ENCODE data around the gene SBNO2.

SBNO2 gene

DNA sequence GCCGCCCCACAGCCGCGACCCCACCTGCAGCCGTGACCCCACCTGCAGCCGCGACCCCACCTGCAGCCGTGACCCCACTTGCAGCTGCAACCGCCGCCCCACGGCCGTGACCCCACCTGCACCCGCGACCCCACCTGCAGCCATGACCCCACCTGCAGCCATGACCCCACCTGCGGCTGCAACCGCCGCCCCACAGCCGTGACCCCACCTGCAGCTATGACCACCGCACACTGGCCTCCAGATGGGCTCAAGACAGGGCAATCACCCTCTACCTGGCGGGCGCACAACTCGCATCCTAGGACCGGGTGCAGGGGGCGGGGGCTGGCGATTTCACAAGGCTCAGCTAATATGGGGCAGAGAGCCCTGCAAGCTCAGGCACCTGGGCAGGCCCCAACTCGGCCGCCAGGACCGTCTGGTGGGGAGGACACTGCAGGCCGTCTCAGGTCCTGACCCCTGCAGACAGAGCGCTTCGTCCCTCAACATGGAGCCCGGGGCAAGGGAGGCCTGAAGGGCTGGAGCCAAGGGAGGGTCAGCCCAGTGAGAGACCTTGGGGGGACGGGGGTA, 15.1 kb downstream of the SBNO2 start:
- peak overlapping the region in 1 of 2 donors; percentile 54 for H3K27ac Mint-ChIP-seq
- no peaks in the 10 kb centered on the region for H3K27me3 Mint-ChIP-seq
- H3K36me3 Mint-ChIP-seq (ENCODE audit: insufficient read depth): peaks cover 23% of the 10 kb centered on the region
- H3K9me3 Mint-ChIP-seq: no peaks in the 10 kb centered on the region
- H3K4me1 Mint-ChIP-seq (ENCODE audit: low read depth in 2 of 2): peaks cover 8 to 10% of the 10 kb centered on the region in 2 donors
- DNase-seq (no peak), ATAC-seq (replicated peaks) (no peak)
- H3K4me3 Mint-ChIP-seq: no peak overlapping the region

DNA sequence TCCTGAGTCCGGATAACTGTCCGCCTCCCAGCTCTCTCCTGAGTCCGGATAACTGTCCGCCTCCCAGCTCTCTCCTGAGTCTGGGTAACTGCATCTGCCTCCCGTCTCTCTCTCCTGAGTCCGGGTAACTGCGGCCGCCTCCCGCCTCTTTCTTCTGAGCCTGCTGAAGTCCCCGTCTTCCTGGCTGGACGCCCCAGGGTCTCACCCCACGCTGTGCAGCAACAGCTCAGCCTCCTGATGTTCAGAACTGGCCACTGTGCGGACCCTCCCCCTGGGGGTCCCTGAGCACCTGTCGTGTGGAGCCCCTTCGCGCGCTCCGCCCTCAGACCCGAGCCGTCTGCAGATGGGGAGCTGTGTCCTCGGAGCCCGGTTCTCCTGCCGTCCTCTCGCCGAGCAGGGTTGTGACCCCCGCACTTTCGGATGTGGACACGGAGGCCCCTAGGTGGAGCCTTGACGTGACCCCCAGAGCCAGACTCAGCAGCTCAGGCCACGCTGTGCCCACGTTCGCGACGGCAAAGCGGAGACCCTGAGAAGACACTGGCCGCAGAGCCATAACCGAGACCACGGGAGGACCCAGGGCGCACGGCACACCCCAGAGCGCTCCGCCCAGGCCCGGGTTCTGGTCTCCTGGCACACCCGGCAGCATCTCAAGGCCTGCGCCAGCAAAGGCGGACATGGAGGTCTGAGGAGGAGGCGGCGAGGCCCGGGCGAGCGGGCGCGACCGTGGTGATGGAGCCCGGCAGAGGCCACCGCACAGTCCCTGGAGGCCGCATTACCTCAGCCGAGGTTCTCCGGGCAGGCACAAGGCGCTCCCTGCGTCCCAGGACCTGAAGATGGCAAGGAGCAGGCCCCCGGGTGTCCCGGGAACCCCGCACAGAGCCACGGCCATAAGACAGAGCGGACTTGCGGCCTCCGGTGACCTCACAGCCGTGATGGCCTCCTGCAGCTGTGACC, 15.9 kb downstream of the SBNO2 start:
- DNase-seq (no peak), ATAC-seq (replicated peaks) (no peak)
- Mint-ChIP-seq H3K9me3 (no peaks in the 10 kb centered on the region), H3K36me3 (ENCODE audit: insufficient read depth) (peaks cover 30% of the 10 kb centered on the region), H3K4me1 (ENCODE audit: low read depth in 2 of 2) (peaks cover 8 to 10% of the 10 kb centered on the region in 2 donors), H3K4me3 (no peak overlapping the region), H3K27me3 (no peaks in the 10 kb centered on the region), H3K27ac (no peak overlapping the region)

DNA sequence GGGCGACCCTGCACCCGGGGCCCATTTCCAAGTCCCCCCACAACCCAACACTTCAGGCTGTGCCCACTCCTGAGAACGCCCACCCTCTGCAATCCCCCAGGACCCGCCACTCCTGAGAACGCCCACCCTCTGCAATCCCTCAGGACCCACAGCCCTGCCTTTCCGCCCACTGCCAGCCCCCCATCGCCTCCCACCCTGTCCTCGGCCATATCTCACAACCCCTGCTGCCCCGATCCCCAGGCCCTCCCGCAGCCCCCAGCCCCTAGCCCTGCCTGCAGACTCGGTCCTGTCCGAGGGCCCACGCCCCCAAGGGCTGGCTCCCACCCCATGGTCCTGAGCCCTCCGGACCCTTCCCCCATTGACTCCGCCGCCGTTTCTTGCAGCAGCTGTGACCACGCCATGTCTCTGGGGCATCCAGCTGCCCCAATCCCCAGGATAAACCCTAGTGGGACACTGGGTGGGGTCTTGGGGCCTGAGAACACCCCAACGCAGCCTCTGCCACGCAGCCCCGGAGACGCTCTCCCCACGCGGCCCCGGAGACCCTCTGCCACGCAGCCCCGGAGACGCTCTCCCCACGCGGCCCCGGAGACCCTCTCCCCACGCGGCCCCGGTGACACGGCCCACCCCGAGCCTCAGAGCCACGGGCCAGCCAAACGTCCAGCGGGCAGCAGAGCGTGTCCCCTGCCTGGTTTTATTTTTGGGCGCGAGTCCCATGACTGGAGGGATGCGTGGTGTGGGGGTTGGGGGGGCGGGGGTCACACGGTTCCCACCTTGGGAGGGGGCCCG, 17.0 kb downstream of the SBNO2 start:
- Mint-ChIP-seq H3K27me3 (no peaks in the 10 kb centered on the region), H3K9me3 (no peaks in the 10 kb centered on the region), H3K27ac (peak overlapping the region in 1 of 2 donors; percentile 44), H3K4me3 (no peak overlapping the region), H3K4me1 (ENCODE audit: low read depth in 2 of 2) (peaks cover 3 to 4% of the 10 kb centered on the region in 2 donors), H3K36me3 (ENCODE audit: insufficient read depth) (peaks cover 31% of the 10 kb centered on the region)
- DNase-seq: no peak
- ATAC-seq (replicated peaks): no peak

DNA sequence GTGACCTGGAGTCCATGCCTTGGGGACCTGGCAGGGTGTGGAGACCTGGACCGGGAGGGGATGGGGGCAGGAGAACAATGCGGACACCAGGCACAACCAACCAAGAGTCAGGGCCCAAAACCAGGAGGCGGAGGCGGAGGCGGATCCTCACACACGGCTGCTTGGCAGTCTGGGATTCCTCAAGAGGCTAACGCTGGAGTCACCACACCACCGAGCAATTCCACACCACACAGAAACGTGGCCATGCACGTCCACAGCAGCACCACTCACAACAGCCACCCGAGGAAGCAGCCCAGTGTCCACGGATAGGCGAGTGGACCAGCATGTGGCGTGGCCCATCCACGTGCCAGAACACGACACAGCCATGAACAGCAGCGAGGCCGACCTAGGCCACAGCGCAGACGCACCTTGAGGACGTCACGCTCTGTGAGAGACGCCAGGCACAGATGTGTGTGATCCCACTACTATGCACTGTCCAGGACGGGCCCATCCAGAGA, 17.7 kb downstream of the SBNO2 start:
- peaks cover 33% of the 10 kb centered on the region for H3K36me3 Mint-ChIP-seq (ENCODE audit: insufficient read depth)
- no peak for DNase-seq
- H3K27me3 Mint-ChIP-seq: no peaks in the 10 kb centered on the region
- H3K4me3 Mint-ChIP-seq: no peak overlapping the region
- ATAC-seq (replicated peaks): no peak
- H3K4me1 Mint-ChIP-seq (ENCODE audit: low read depth in 2 of 2): peaks cover 3 to 4% of the 10 kb centered on the region in 2 donors
- no peaks in the 10 kb centered on the region for H3K9me3 Mint-ChIP-seq
- peak overlapping the region in 1 of 2 donors; percentile 44 for H3K27ac Mint-ChIP-seq

DNA sequence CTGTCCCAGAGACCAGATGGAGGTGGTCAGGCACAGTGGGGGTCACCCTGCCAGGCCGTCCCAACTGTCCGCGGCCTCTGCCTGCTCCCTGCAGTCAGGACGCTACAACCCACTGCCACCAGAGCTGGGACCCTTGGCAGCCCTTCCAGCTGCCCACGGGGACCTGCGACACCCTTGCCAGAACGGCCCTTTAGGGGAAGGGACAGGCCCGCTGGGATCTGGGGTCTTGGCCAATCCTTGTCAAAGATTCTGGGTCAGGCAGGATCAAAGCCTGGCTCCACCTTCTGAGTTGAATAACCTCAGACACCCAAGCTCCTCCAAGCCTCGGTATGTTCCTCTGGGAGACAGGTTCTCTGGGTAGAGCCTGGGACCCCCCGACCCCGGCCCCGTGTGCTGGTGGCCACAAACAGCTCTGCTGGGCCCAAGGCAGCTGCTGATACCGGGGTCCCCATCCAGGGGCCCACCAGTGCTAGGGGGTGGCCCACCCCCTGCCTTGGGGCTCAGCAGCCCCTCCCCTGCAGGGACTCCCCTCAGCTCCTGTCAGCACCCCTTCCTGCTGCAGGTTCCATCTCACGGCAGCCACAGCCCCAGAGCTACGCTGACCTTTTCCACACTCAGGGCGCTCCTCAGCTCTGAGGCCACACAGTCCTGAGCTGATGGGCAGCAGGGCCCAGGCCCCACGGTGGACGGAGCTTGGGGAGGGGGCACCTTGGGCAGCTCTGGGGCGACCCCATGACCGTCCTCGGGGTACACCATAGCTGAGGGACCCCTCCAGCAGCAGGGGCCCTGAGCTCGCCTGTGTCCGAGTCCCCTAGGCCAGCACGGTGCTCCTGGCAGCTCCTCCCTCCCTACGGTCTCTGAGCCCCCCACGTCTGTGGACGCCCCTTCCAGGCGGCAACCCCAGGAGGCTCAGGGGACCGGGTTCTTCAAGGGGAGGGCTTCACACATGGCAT, 18.4 kb downstream of the SBNO2 start:
- Mint-ChIP-seq H3K9me3 (no peaks in the 10 kb centered on the region), H3K36me3 (ENCODE audit: insufficient read depth) (peaks cover 30% of the 10 kb centered on the region), H3K27me3 (no peaks in the 10 kb centered on the region), H3K27ac (no peak overlapping the region), H3K4me1 (ENCODE audit: low read depth in 2 of 2) (peaks cover 3 to 4% of the 10 kb centered on the region in 2 donors), H3K4me3 (no peak overlapping the region)
- no peak for DNase-seq
- no peak for ATAC-seq (replicated peaks)

DNA sequence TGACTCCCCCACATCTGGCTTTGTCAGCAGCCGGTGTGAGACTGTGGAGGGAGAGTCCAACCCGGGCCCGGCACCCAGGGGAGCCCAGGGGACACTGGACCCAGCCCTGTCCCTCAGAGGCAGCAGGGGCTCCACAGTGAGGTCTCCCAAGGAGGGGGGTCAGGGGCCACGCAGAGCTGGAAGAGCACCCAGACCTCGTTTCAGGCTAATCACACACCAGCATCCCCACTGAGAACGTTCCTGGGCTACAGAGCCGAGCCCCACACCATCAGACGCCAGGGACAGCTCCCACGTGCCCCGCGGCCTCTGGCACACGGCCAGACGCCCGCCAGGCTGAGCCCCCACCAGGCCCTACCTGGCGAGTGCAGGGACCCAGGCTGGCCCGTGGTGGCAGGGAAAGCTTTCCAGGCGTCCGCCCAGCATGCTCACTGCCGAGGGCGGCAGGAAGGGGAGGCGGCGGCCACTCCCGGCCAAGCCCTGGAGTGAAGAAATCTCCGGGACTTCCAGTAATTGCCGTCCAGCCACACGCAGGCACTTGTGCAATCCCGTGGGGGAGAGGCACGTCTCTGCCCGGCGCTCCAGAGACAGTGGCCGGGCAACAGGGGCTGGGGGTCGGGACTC, 19.2 kb downstream of the SBNO2 start:
- Mint-ChIP-seq H3K27ac (no peak overlapping the region), H3K9me3 (no peaks in the 10 kb centered on the region), H3K4me1 (ENCODE audit: low read depth in 2 of 2) (peaks cover 3 to 4% of the 10 kb centered on the region in 2 donors), H3K27me3 (no peaks in the 10 kb centered on the region), H3K4me3 (no peak overlapping the region), H3K36me3 (ENCODE audit: insufficient read depth) (peaks cover 24% of the 10 kb centered on the region)
- DNase-seq (no peak), ATAC-seq (replicated peaks) (no peak)

DNA sequence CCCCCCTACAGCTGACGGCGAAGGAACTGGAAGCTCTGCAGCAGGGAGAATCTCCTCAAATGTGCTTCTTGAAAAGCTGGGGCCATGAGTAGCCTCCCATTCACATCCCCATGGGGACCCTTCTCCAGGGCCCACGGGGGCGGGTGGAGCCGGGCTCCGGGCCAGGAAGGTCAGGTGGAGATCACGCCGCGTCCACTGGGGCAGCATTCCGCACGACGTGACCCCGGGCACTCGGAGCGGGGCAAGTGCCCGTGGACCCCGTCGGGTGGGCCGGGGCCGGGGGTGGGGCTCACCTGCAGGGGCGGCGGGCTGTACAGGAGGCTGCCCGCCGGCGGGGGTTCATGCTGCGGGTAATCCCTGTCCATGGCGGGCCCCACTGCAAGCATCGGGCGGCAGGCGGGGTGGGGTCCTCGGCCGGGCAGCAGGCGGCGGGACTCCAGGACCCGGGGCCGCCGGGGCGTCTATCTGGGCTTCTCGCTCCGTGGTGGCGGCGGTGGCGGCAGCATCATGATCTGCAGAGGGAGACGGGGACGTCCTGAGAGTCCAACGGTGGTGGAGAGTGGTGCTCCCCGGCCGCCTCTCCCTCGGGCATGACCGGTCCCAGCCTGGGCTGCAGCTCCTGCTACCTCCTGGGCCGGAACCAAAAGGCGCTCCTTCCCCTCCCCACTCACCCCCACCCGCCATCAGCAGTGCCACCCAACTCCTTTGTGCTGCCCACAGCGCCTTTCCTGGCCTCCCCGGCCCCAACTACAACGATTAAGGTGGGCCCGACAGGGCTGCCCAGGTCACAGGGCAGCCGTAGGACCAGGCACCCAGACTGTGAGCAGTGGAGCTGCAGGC, 20.0 kb downstream of the SBNO2 start:
- no peak for DNase-seq
- ATAC-seq (replicated peaks): no peak
- no peaks in the 10 kb centered on the region for H3K27me3 Mint-ChIP-seq
- H3K9me3 Mint-ChIP-seq: no peaks in the 10 kb centered on the region
- H3K4me1 Mint-ChIP-seq (ENCODE audit: low read depth in 2 of 2): peaks cover 3 to 4% of the 10 kb centered on the region in 2 donors
- H3K36me3 Mint-ChIP-seq (ENCODE audit: insufficient read depth): peaks cover 23% of the 10 kb centered on the region
- H3K27ac Mint-ChIP-seq: no peak overlapping the region
- no peak overlapping the region for H3K4me3 Mint-ChIP-seq

DNA sequence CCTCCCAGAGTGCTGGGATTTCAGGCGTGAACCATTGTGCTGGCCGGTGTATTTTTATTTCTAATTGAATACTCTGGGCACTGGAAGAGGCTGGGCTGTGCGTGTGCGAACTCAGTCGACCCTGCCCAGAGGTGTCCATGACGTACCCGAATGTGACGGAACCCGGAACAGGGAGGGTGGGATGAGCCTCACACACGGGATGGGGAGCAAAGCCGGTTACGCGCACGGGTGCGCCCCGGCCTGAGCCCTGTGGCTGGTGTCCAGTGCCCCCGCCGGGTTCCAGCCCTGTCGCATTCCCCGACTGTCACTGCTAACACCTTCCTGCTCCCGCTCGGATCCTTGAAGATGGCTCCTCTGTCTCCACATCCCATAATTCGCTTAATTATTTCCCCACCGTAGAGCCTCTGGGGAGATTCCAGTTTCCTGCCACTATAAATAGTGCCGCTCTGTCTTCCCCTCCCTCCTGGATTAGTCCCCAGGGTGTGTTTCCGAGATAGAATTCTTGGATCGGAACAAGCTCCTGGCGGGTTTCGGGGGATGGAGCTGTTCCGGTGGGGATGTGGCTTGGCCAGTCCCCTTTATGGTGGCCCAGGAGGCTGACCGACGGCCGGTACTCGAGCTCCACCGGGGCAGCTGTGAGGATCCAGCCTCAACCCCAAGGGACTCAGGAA, 22.0 kb downstream of the SBNO2 start:
- peaks cover 19% of the 10 kb centered on the region for H3K36me3 Mint-ChIP-seq (ENCODE audit: insufficient read depth)
- H3K27ac Mint-ChIP-seq: peak overlapping the region in 1 of 2 donors; percentile 60
- DNase-seq: no peak
- no peaks in the 10 kb centered on the region for H3K9me3 Mint-ChIP-seq
- no peaks in the 10 kb centered on the region for H3K27me3 Mint-ChIP-seq
- H3K4me3 Mint-ChIP-seq: no peak overlapping the region
- peaks cover 3% of the 10 kb centered on the region in 2 donors for H3K4me1 Mint-ChIP-seq (ENCODE audit: low read depth in 2 of 2)
- no peak for ATAC-seq (replicated peaks)

DNA sequence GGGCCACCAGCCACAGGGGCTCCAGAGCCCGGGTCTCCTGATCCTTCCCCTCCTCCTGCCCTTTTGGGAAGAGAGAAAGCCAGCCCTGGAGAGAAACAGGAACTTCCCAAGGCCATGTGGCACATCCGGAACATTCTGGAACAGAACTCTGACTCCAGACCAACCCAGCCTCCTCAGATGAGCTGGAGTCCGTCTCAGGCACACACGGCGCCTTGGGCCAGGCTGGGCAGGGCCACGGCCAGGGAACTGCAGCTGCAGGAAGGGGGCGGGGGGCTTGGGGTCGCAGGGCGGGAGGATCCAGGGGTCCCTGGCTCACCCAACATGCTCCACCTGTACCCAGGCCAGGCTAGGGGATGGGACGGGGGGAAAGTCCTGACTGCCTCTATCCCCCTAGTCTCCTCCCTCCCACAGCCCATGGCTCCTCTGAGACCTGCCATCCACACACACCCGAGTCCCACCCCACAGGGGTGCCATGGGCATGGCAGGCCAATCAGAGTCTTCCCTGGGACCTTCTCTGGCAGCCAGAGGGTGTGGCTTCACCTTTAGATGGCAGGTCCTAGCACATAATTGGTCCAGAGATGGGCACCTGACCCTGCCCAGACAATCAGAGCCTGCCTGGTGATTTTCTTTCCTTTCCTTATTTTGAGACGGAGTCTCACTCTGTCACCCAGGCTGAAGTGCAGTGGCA, 22.9 kb downstream of the SBNO2 start:
- no peak overlapping the region for H3K27ac Mint-ChIP-seq
- H3K27me3 Mint-ChIP-seq: no peaks in the 10 kb centered on the region
- H3K9me3 Mint-ChIP-seq: no peaks in the 10 kb centered on the region

DNA sequence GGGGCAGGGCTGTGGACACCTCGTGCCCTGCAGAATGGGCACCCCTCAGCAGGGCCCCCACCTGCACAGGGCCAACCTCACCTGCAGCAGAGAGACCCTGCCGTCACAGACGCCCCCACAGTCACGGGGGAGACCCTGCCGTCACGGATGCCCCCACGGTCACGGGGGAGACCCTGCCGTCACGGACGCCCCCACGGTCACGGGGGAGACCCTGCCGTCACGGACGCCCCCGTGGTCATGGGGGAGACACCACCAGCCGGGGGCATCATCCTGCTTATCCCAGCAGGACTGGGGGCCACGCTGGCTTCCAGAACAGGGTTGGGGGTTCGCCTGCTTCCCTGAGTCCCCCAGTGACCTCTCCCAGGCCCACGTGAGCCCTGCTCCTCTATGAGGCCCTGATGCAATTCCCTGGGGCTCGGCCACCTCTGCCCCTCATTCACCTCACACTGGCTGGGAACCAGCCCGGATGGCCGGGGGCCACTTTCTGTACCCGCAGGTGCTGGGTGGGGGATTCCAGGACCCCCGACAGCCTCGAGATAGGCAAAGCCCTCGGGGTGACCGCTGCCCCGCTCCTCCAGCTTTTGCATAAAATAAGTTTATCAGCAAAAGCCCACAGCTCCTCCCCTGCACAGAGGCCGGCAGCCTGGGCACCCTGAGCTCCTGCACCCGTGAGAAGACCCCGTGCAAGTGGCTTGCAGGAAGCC, 23.6 kb downstream of the SBNO2 start:
- DNase-seq (no peak), ATAC-seq (replicated peaks) (no peak)
- Mint-ChIP-seq H3K27ac (no peak overlapping the region), H3K4me3 (no peak overlapping the region), H3K36me3 (ENCODE audit: insufficient read depth) (peaks cover 25% of the 10 kb centered on the region), H3K4me1 (ENCODE audit: low read depth in 2 of 2) (peaks cover 0 to 1% of the 10 kb centered on the region in 2 donors), H3K27me3 (no peaks in the 10 kb centered on the region), H3K9me3 (no peaks in the 10 kb centered on the region)

More for the DNA sequence above, 22.9 kb downstream of the SBNO2 start:
- ATAC-seq (replicated peaks): no peak
- DNase-seq: no peak
- H3K36me3 Mint-ChIP-seq (ENCODE audit: insufficient read depth): peaks cover 18% of the 10 kb centered on the region
- H3K4me3 Mint-ChIP-seq: no peak overlapping the region
- H3K4me1 Mint-ChIP-seq (ENCODE audit: low read depth in 2 of 2): peaks cover 2% of the 10 kb centered on the region in 2 donors
